GM12892 (cell line): ENCODE data around the gene GTPBP8. TPM values are rescaled to one million over a fixed set of nuclear protein-coding genes. Genes with fewer than 3 reads are reported as not detected.

Experiments
- DNase-seq: peaks from one replicate; pipeline ENCODE4 v3.0.0; 2011; ENCODE audit not compliant: insufficient read length
- FAIRE-seq: peaks from 2 replicates; lab custom pipeline; 2011; peaks lifted over from hg19 to GRCh38; lab: Jason Lieb, UNC
- POLR2A ChIP-seq: IDR thresholded peaks from 2 replicates; pipeline ENCODE4 v1.6.1; 2011; ENCODE audit warnings: low read depth, low read length, control low read depth
- POLR2AphosphoS5 ChIP-seq: IDR thresholded peaks from 2 replicates; pipeline ENCODE4 v1.6.1; 2011; ENCODE audit warnings: low read depth, low read length, control low read depth
- TAF1 ChIP-seq: IDR thresholded peaks from 2 replicates; pipeline ENCODE4 v1.6.1; 2011; ENCODE audit warnings: low read depth, mild to moderate bottlenecking, control low read depth, low read length, borderline replicate concordance
- polyA plus RNA-seq: library from polyadenylated mRNA; unstranded; fragments of >200 nt; gene quantifications from one replicate; pipeline ENCODE4 v1.2.1, GENCODE V29; 2012; ENCODE audit warnings: missing spikeins, inconsistent platforms; ENCODE audit not compliant: missing spikeins

GTPBP8 gene
- polyA plus RNA-seq = 12.3 TPM

DNA sequence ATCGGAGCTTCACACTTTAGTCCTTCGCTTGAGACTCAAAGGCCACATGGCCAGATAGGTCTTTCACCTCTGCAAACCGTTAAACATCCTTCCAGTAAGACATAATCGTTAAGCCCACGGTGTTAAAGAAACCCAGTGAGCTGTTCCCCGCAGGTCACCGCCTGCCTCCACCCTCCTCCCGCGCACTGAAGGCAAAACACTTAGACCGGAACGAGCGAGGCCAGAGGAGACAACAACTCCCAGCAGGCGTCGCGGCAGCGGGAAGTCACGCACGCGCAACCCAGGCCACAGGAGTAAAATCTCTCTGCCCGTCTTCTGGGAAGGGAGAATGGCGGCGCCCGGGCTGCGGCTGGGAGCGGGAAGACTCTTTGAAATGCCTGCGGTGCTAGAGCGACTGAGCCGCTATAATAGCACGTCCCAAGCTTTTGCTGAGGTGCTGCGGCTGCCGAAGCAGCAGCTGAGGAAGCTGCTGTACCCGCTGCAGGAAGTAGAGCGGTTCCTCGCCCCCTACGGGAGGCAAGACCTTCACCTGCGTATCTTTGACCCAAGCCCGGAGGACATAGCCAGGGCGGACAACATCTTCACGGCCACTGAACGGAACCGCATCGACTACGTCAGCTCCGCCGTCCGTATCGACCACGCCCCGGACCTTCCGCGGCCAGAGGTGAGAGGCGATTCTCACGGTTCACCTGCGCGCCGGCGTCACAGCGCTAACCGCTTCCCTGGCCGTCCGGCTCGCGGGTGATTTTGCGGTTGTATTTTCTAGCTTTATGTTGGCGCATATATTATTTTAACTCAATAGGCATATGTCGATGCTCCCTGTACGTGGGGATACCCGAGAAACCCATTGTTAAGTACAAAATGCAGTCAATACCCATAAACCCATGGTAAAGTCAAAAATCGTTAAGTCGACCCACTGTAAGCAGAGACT, at the start of gene GTPBP8:
Gene GTPBP8 (plus strand): TSS at position 313 of the 931 bp plus-strand sequence. CDS start 16 bp downstream, at position 329.
- DNase-seq = peak; percentile 55
- peak; percentile 99 for FAIRE-seq
- TF ChIP-seq POLR2A (peak; percentile 93), TAF1 (peak; percentile 81), POLR2AphosphoS5 (peak; percentile 91)

DNA sequence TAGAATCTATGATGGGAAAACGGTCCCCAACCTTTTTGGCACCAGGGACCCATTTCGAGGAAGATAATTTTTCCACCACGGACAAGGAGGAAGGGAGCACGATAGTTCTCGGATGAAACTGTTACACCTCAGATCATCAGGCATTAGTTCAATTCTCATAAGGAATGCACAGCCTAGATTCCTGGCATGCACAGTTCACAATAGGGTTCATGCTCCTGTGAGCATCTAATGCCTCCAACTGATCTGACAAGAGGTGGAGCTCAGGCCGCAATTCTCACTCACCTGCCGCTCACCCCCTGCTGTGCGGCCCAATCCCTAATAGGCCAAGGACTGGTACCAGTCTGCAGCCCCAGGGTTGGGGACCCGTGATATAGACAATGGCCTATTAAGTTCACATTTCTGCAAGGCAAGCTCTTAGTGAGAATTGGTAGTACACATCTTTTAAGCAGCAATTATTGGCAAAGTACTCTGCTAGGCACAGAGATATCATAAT, 42.4 kb upstream of the GTPBP8 start:
- DNase-seq (no peak), FAIRE-seq (peak; percentile 61)
- TF ChIP-seq POLR2AphosphoS5 = no peak
- TF ChIP-seq TAF1 = no peak

- peak; percentile 68 for FAIRE-seq
- no peak for DNase-seq
- TF ChIP-seq TAF1 = no peak
- no peak for TF ChIP-seq POLR2AphosphoS5
- TF ChIP-seq POLR2A = no peak
Measured at GRCh38 chr3:112956351-112956750, 34.4 kb upstream of the GTPBP8 start.

DNA sequence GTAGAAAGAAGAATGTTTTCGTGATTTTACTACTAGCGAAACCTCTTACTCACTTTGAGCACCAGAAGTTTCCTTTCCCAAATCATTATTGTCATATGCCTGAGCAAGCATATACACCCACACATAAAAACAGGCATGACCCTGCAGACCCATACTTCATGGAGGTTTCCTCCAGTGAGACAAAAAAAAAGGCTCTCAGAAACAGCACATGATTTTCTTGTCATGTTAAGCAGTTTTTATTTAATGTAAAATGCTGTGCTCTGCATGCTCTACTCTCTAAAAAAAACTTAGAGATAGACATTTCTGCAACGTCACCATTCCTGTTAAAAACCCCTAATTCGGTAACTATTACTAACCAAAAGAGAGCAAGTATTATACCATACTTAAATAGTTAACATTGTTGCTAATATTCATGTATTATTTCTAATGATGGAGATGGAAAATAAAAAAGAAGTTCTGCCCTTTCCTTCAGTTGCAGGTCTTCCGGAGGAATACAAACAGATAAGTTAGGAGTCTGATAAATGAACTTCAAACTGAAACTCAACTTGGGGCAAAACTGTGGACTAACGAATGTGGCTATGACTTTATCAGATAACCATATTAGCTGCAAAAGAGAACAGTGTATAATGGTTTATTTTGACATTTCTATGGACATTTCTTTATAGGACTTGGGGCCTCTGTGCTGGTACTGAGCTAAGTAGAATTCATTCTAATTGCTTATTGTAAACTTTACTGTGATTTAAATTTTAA, 31.8 kb upstream of the GTPBP8 start:
- FAIRE-seq = peak; percentile 87
- TF ChIP-seq POLR2A (no peak), TAF1 (no peak), POLR2AphosphoS5 (no peak)
- DNase-seq = no peak

GRCh38 chr3:112963683-112964082, 27.1 kb upstream of the GTPBP8 start:
- no peak for FAIRE-seq
- DNase-seq = no peak
- TF ChIP-seq POLR2AphosphoS5 = no peak
- no peak for TF ChIP-seq POLR2A
- TF ChIP-seq TAF1 = no peak

- DNase-seq (no peak), FAIRE-seq (no peak)
- TF ChIP-seq POLR2A (no peak), POLR2AphosphoS5 (no peak), TAF1 (no peak)
Measured at GRCh38 chr3:112965656-112966055, 25.1 kb upstream of the GTPBP8 start.

DNA sequence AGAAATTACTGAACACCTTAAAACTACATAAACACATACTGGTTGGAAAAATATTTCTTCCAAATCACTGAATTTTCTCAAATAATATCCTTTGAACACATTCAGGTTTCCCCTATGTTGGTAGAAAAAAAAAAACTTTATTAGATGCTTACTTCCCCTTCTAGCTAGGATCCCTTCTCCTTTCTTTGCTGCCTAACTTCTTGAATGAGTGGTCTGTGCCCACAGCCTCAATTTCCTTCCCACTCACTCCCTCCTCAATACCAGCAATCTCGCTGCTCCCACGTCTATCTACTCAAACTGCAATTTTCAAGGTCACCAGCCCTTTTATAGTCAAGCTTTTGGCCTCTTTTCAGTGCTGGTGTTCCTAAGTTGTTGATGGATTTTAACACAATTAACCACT, 24.2 kb upstream of the GTPBP8 start:
- DNase-seq = no peak
- TF ChIP-seq TAF1 (no peak), POLR2A (no peak), POLR2AphosphoS5 (no peak)
- FAIRE-seq = no peak

GRCh38 chr3:112967425-112967824, 23.4 kb upstream of the GTPBP8 start:
- FAIRE-seq (peak; percentile 38), DNase-seq (no peak)
- TF ChIP-seq POLR2A (no peak), POLR2AphosphoS5 (no peak), TAF1 (no peak)

GRCh38 chr3:112967828-112968227, 23.0 kb upstream of the GTPBP8 start:
- FAIRE-seq = no peak
- no peak for DNase-seq

DNA sequence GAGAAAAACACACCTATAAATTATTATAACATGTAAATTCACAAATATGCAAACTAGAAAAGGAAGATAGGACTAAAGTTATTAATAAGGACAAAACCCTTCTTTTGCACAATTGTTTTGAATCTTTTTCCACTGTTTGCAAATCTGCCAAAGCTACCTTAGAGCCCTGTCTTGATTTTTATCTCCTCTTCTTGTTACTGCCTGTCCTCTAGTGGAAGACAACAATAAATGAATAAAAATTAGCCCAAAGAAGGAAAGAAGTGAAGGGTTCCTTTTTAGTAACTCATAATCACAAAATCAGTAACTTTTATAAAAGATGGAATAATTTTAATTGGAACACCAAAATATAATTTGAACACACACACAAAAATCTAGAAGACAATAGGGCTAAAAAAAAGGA, 18.6 kb upstream of the GTPBP8 start:
- TF ChIP-seq TAF1 (no peak), POLR2AphosphoS5 (no peak), POLR2A (no peak)
- no peak for DNase-seq
- peak; percentile 21 for FAIRE-seq

More at GRCh38 chr3:112967828-112968227, 23.0 kb upstream of the GTPBP8 start:
- TF ChIP-seq TAF1 = no peak
- no peak for TF ChIP-seq POLR2A
- no peak for TF ChIP-seq POLR2AphosphoS5

GRCh38 chr3:112973325-112974177, 17.2 kb upstream of the GTPBP8 start:
- no peak for TF ChIP-seq TAF1
- TF ChIP-seq POLR2AphosphoS5 = no peak
- no peak for TF ChIP-seq POLR2A
- no peak for DNase-seq
- peak; percentile 92 for FAIRE-seq
